NCI-H2081 treated with DMSO at 0.1 percent for 48 hours (cell line): ENCODE measurements around the gene LMAN2.

Experiments
- DNase-seq: peaks from one replicate; lab custom pipeline; 2025; lab: John Stamatoyannopoulos, UW

The LMAN2 gene

GRCh38 chr5:177327539-177328522, 23.6 kb downstream of the LMAN2 start:
- no peak for DNase-seq

- no peak for DNase-seq
These were observed 25.5 kb downstream of the LMAN2 start for GRCh38 chr5:177325868-177326381.

GRCh38 chr5:177320879-177321278, 30.6 kb downstream of the LMAN2 start:
- no peak for DNase-seq

GRCh38 chr5:177319913-177320588, 31.4 kb downstream of the LMAN2 start:
- no peak for DNase-seq

- peak; percentile 17 for DNase-seq
These were observed 33.5 kb downstream of the LMAN2 start for GRCh38 chr5:177317959-177318377.

GRCh38 chr5:177316005-177316404, 35.5 kb downstream of the LMAN2 start:
- DNase-seq, result no peak

- DNase-seq, result no peak
These were observed 36.1 kb downstream of the LMAN2 start for GRCh38 chr5:177315411-177315810.

- DNase-seq, result no peak
These were observed 36.8 kb downstream of the LMAN2 start for GRCh38 chr5:177314376-177315342.

- DNase-seq, result no peak
These were observed 37.8 kb downstream of the LMAN2 start for GRCh38 chr5:177313561-177314259.

GRCh38 chr5:177312649-177313181, 38.8 kb downstream of the LMAN2 start:
- DNase-seq, result no peak

- DNase-seq, result peak; percentile 91
These were observed 39.5 kb downstream of the LMAN2 start, which contains the start of gene MXD3 for GRCh38 chr5:177311723-177312648. TSS of gene MXD3 (minus strand) at chr5:177311898. CDS start at chr5:177311830, 68 bp downstream.

- no peak for DNase-seq
These were observed 40.1 kb downstream of the LMAN2 start for GRCh38 chr5:177311392-177311722.

GRCh38 chr5:177310757-177311391, 40.6 kb downstream of the LMAN2 start:
- no peak for DNase-seq

- no peak for DNase-seq
These were observed 41.1 kb downstream of the LMAN2 start for GRCh38 chr5:177310332-177310731.

GRCh38 chr5:177309351-177310191, 41.9 kb downstream of the LMAN2 start:
- DNase-seq, result no peak

- no peak for DNase-seq
These were observed 42.7 kb downstream of the LMAN2 start for GRCh38 chr5:177308740-177309139.

GRCh38 chr5:177307544-177308363, 43.7 kb downstream of the LMAN2 start:
- no peak for DNase-seq
